HT1080 (cell line): ENCODE measurements around the gene PORCN. TPM values are rescaled to one million over a fixed set of nuclear protein-coding genes. Genes with fewer than 3 reads are reported as not detected.
"Not testable (repeated sequence)": the region's sequence is repeated elsewhere in the genome, so short reads cannot be mapped to it uniquely, and the experiment has no call there.

Experiments
- DNase-seq: peaks from one replicate; pipeline ENCODE4 v3.0.0-alpha.2; 2015; ENCODE audit warnings: low read depth
- total RNA-seq: library from RNA; depleted of rRNA; stranded (reverse); fragments of >200 nt; shearing (Covaris generic); gene quantifications from 2 replicates; pipeline ENCODE4 v1.2.3, GENCODE V29; 2014; rRNA removed

PORCN gene
- total RNA-seq, 1 experiment from 2014 or later = 39.6 TPM

GRCh38 chrX:48539345-48540027 is 30.7 kb downstream of the PORCN start, which contains the start of gene TBC1D25:
TSS of gene TBC1D25 (plus strand) at chrX:48539714. CDS start at chrX:48539798, 84 bp downstream.
- DNase-seq = peak; percentile 95

DNA sequence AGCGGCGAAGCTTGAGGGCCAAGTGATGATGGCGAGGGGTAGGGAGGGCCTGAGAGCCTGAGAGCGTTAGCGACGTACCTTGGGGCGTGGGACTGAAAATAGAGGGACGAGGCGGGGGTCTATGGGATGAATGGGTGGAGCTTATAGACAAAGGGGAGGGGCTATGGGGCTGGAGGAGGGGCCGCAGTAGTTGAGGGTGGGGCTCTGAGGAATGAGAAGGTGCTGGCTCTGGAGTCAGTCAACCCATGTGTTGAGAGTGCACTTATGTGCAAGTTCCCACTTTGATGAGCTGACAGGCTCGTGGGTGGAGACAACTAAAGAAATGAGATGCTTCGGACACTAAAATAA is 31.2 kb downstream of the PORCN start:
- no peak for DNase-seq

DNA sequence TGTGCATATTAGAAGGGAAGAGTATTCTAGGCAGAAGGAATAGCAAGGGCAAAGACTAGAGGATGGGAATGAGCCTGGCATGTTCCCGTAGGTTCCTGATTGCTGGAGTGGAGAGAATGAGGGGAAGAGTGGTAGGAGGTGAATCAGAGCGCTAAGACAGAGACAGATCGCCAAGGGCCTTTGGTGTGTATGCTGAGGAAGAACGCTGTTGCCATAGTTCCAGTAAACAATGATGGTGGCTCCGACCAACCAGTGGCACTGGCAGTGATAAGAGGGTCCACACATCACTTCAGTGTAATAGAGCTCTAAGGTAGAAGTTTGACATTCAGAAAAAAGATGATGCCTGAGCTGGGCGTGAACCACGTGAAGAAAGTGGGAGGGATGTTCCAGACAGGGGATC is 31.7 kb downstream of the PORCN start:
- DNase-seq = no peak

DNA sequence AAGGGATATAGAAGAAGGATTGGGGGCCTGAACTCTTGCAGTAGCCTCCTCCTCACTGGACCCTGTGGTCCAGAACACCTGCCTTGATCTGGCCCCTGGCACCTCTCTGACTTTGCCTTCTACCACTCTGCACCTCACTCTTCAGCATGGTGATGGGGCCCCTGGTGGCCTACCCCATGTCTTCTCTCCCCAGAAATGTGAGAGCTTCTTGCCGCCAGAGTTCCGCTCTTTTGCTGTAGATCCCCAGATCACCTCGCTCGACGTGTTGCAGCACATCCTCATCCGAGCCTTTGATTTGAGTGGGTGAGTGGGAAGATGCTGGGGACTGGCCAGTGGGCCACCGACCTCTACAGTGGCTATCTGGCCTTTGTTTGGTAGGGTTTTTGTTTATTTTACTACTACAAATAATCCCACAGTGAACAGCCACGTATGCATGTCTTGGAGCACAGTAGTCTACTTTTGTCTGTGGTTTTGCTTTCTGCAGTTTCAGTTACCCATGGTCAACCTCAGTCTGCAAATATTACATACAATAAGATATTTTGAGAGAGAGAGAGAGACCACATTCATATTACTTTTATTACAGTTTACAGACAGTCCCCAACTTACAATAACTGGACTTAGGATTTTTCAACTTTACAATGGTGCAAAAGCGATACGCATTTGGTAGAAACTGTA is 32.5 kb downstream of the PORCN start:
- DNase-seq = no peak

DNA sequence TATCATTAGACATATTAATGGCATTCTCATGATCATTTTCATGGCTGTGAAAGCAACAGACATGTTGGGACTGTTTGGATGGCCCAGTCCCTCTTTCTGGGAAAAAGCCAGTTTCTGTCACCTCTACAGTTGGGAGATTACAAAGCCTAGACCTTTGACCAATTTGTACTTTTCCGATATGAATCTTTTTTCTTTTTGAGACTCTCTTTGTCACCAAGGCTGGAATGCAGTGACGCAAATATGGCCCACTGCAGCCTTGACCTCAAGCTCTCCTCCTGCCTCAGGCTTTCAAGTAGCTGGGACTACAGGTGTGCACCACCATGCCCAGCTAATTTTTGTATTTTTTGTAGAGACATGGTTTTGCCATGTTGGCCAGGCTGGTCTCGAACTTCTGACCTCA is 40.1 kb downstream of the PORCN start:
- no peak for DNase-seq

- DNase-seq = not testable (repeated sequence)
Observed at GRCh38 chrX:48555731-48556325, 47.0 kb downstream of the PORCN start.

GRCh38 chrX:48558271-48558670 is 49.5 kb downstream of the PORCN start:
- DNase-seq = peak; percentile 76

GRCh38 chrX:48559636-48560035 is 50.8 kb downstream of the PORCN start:
- no peak for DNase-seq

DNA sequence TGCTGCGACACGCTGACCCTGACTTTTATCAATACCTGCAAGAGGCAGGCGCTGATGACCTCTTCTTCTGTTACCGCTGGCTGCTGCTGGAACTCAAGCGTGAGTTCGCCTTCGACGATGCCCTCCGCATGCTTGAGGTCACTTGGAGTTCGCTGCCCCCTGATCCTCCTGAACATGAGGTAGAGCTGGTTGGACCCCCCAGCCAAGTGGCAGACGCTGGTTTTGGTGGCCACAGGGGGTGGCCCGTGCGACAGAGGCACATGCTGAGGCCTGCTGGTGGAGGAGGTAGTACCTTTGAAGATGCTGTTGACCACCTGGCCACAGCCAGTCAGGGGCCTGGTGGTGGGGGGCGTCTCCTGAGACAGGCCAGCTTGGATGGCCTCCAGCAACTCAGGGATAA is 51.3 kb downstream of the PORCN start:
- no peak for DNase-seq

DNA sequence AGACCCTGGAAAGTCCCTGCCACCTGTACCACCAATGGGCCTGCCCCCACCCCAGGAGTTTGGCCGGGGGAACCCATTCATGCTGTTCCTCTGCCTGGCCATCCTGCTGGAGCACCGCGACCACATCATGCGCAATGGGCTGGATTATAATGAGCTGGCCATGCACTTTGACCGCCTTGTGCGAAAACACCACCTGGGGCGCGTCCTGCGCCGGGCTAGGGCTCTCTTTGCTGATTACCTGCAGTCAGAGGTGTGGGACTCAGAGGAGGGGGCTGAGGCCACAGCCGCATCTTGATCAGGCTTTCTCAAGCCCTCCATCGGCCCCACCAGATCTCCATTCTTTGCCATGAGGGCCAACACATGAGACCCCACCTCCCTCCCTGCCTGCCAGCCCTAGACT is 51.9 kb downstream of the PORCN start:
- no peak for DNase-seq

- DNase-seq = peak; percentile 70
Observed at GRCh38 chrX:48569958-48570357, 61.2 kb downstream of the PORCN start.

Other genes starting within 250 kb of the PORCN start
- gene SSX3, start 152.3 kb upstream of the PORCN start, total RNA-seq = 89.2 and 92.7 TPM in 2 replicates
- gene SSX4, start 125.5 kb upstream of the PORCN start, total RNA-seq = 0.27 TPM in 1 of 2 replicates, not detected in the other
- 0.27 TPM in 1 of 2 replicates, not detected in the other for gene SSX4B, start 97.0 kb upstream of the PORCN start, total RNA-seq
- gene SLC38A5, start 38.7 kb upstream of the PORCN start, total RNA-seq = not detected in 2 replicates
- gene FTSJ1, start 32.8 kb upstream of the PORCN start, total RNA-seq = 114 and 123 TPM in 2 replicates
- 129 and 145 TPM in 2 replicates for gene EBP, start 12.8 kb downstream of the PORCN start, total RNA-seq
- 7.1 and 10.4 TPM in 2 replicates for gene TBC1D25, start 30.7 kb downstream of the PORCN start, total RNA-seq
- 169 and 174 TPM in 2 replicates for gene RBM3, start 65.5 kb downstream of the PORCN start, total RNA-seq
- 66.1 and 74.0 TPM in 2 replicates for gene WDR13, start 88.5 kb downstream of the PORCN start, total RNA-seq
- gene WAS, start 174.8 kb downstream of the PORCN start, total RNA-seq = 0.20 and 0.47 TPM in 2 replicates
- gene SUV39H1, start 187.7 kb downstream of the PORCN start, total RNA-seq = 10.1 and 11.2 TPM in 2 replicates